Jurkat, Clone E6-1 (cell line): ENCODE data around the gene ARHGEF26. TPM values are rescaled to one million over a fixed set of nuclear protein-coding genes. Genes with fewer than 3 reads are reported as not detected.
"Not testable (repeated sequence)": the region's sequence is repeated elsewhere in the genome, so short reads cannot be mapped to it uniquely, and the experiment has no call there.

Experiments used
- DNase-seq: peaks from one replicate; pipeline ENCODE4 v3.0.0-alpha.2; 2011; ENCODE audit warnings: low read depth, low spot score
- H3K4me3 ChIP-seq: 2 replicates; pipeline ENCODE4 v1.5.1; 2011; ENCODE audit warnings: mild to moderate bottlenecking, low read length, control low read depth, moderate library complexity
- polyA plus RNA-seq: library from polyadenylated mRNA; unstranded; fragments of >200 nt; gene quantifications from one replicate; pipeline ENCODE4 v1.2.1, GENCODE V29; 2012; ENCODE audit warnings: missing spikeins; ENCODE audit not compliant: insufficient read length, insufficient read depth

The ARHGEF26 gene, protein sequence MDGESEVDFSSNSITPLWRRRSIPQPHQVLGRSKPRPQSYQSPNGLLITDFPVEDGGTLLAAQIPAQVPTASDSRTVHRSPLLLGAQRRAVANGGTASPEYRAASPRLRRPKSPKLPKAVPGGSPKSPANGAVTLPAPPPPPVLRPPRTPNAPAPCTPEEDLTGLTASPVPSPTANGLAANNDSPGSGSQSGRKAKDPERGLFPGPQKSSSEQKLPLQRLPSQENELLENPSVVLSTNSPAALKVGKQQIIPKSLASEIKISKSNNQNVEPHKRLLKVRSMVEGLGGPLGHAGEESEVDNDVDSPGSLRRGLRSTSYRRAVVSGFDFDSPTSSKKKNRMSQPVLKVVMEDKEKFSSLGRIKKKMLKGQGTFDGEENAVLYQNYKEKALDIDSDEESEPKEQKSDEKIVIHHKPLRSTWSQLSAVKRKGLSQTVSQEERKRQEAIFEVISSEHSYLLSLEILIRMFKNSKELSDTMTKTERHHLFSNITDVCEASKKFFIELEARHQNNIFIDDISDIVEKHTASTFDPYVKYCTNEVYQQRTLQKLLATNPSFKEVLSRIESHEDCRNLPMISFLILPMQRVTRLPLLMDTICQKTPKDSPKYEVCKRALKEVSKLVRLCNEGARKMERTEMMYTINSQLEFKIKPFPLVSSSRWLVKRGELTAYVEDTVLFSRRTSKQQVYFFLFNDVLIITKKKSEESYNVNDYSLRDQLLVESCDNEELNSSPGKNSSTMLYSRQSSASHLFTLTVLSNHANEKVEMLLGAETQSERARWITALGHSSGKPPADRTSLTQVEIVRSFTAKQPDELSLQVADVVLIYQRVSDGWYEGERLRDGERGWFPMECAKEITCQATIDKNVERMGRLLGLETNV
- 4.8 TPM for polyA plus RNA-seq

DNA sequence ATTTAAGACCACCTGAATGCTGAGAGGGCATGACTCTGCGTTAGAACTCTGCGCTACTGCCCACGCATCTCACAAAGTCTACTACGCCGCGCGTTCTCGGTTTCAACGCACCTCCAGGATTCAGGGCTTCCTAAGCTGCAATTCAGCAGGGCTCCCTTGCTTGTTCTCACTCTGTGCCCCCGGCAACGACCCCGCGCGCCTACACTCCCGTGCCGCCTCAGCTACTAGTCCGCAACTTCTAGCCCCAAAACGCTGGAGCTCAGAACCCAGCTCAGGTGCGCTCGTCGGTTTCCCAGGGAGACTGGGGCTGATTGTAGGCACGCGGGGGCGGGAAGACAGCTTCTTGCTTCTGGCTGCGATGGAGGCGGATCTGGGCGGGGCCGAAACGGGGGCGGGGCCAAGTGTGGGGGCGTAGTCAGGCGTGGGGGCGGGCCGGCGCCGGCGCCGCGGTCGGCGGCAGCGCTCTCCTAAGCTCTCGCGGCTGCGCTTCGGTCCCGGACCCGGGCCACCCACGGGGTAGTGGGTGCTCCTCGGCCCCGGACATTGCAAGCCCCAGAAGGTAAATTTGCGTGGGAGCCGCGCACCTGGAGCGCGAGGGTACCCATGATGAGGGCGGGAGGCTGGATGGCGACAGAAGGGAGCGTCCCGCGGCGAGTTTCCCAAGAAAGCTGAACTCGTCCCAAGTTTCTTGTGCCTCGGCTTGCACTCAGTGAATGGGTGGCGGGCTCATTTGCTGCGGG is at the start of gene ARHGEF26:
TSS of gene ARHGEF26 (plus strand) at position 430 of the 740 bp plus-strand sequence. CDS start 603 bp downstream, outside the sequence.
- DNase-seq = peak; percentile 65
- peak within 1 kb of the TSS; percentile 73 for H3K4me3 ChIP-seq

DNA sequence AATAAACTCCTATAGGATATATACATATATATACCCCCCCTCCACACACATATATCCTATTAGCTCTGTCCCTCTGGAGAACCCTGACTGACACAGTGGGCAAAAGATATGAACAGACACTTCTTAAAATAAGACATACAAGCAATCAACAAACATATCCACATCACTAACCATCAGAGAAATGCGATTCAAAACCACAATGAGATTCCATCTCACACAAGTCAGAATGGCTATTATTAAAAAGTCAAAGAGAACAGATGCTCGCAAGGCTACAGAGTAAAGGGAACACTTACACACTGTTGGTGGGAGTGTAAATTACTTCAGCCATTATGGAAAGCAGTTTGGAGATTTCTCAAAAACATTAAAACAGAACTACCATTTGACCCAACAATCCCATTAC is 46.2 kb upstream of the ARHGEF26 start:
- DNase-seq = no peak
- H3K4me3 ChIP-seq = no peak overlapping the region

DNA sequence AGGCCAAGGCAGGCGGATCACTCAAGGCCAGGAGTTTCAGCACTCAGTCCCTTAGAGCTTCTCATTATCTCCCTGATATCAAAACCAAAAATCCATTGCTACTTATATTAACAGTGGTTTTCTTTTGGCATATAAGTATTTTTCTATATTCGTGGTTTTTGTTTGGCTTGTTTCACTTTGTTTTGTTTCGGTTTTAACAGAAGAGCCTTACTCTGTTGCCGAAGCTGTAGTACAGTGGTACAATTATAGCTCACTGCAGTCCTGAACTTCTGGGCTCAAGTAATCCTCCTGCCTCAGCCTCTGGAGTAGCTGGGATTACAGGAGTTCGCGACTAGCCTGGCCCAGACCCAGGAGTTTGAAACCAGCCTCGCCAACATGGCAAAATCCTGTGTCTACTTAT is 42.5 kb upstream of the ARHGEF26 start:
- DNase-seq = no peak
- no peak overlapping the region for H3K4me3 ChIP-seq

DNA sequence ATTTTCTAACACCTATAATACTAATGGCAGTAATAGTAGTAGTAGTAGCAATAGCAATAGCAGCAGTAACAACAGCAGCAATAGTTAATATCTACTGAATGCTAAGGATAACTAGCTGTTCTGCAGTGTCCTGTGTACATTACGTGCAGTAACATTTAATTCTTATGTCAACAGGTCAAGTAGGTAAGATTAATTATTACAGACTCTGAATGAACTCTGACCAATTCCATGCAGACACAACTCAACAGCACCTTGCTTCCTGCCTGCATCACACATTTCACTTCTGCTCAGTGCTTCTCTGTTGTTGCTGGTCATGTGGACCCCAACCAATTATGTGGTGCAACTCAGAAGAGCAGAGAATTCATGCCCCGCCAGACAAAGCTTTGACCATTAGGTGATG is 39.9 kb upstream of the ARHGEF26 start:
- H3K4me3 ChIP-seq = no peak overlapping the region
- no peak for DNase-seq

DNA sequence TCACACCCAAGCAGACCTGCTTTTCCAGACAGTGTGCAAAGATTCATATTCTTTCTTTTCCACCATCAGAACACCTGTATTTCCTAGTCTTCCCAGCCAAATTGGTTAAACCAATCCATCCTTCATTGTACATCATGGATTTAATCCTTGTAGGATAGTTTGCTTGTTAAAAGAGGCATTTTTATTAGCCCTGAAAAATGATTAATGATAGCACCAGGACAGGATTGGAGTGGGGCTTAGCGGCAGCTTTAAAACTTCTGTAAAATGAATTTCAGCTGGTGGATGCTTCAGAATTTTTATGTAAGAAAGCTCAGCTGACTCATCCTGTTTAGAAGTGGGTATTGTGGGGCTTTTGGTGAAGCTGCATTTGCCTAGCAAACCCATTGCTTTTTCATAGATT is 36.1 kb upstream of the ARHGEF26 start:
- H3K4me3 ChIP-seq = no peak overlapping the region
- DNase-seq = no peak

DNA sequence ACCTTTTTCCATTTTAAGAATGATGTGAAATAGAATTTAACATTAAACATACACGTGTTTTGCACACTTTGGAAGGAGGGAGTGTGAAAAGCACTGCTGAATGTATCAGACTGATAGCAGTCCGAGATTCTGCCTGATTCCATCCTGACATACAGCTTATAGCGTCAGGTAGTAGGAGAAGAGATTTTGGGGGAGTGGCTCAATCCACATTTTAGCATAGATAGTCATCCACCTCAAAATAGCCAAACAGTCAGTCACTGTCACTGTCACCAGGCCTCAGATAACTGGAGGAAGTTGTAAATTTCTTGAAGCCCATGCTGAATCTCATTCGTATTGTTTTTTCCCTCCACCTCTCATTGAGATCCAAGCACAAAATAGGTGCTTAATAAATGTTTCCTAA is 35.4 kb upstream of the ARHGEF26 start:
- H3K4me3 ChIP-seq = no peak overlapping the region
- no peak for DNase-seq

DNA sequence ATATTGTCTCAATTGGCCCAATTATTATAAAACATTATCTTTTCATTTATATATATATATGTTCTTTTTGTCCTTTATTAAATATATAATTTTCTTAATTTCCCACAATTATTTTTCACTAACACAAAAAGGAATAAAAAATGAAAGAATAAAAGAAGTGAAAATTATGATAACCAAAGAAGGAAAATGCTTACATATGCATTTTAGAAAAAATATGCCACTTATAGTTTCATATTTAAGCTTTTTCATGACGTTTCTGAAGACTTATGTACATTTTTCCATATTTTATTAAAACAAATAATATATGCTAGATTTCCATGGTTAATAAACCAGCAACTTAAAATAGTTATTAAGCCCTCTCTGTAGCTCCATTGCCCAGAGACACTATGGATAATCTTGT is 34.9 kb upstream of the ARHGEF26 start:
- H3K4me3 ChIP-seq = no peak overlapping the region
- no peak for DNase-seq

DNA sequence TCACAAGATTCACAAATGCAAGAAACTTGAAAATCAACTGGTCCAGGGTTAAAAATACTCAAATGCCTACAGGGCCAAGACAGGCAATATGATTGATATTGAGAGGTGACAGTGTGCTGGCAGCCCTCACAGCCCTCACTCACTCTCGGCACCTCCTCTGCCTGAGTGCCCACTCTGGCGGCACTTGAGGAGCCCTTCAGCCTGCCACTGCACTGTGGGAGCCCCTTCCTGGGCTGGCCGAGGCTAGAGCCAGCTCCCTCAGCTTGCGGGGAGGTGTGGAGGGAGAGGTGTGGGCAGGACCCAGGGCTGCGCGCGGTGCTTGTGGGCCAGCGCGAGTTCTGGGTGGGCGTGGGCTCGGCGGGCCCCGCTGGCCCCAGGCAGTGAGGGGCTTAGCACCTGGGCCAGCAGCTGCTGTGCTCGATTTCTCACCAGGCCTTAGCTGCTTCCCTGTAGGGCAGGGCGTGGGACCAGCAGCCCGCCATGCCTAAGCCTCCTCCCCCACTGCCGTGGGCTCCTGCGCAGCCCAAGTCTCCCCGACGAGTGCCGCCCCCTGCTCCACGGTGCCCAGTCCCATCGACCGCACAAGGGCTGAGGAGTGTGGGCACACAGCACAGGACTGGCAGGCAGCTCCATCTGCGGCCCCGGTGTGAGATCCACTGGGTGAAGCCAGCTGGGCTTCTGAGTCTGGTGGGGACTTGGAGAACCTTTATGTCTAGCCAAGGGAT is 33.3 kb upstream of the ARHGEF26 start:
- DNase-seq, H3K4me3 ChIP-seq: not testable (repeated sequence)

DNA sequence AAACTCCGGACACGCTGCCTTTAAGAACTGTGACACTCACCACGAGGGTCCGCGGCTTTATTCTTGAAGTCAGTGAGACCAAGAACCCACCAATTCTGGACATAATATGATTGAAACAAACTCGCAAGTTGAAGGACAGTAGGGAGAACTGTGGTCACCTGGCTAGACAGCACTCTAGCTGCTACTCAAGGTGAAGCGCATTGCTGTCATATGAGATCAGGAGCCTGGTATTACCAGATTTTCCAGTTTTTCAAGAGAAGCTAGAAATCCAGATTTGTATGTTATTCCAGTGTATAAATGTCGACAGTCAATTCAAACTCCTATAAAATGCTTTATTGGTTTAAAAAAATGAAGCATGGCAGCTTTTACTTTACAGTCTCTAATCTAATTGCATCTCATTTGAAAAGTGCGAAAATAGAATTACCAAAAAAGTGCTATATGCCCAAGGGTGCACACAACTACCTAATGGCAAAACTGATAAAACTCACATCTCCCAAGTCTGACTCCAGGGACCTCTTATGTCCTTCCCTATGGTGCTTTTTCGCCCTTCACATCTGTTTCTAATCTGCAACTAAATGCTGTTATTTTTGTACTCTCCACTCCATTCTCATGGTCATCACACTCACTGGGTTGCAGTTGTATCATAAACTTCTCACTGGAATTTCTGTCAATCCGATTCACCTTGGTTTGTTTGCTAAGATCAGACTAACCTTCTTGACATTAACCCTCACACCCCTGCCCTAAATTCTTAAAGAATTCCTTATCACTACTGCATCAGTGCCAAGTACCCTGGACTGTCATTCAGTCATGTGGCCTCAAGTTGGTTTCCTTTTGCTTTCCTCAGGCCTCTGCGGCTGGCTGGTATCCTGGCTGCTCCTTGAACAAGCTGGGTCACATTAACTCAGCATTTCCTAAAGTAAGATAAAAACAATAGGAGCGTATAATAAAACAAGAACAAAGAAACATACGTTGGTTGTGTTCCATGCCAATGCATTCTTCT is 31.5 kb upstream of the ARHGEF26 start:
- DNase-seq = no peak
- no peak overlapping the region for H3K4me3 ChIP-seq

DNA sequence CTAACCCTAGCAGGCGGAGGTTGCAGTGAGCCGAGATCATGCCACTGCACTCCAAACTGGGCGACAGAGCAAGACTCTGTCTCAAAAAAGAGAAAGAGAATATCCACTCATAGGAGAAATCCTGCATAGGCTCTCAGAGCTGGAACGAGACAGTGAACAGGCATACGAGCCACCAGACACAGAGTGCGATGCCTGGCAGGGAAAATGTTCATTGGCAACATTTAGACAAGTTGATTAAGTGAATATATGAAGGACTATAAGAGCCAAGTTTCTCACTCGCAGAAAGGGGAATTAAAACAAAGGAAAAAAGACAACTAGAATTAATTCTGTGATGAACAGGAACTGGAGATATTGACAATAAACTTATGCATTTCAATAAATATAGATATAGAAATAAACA is 27.1 kb upstream of the ARHGEF26 start:
- H3K4me3 ChIP-seq = no peak overlapping the region
- DNase-seq = no peak

DNA sequence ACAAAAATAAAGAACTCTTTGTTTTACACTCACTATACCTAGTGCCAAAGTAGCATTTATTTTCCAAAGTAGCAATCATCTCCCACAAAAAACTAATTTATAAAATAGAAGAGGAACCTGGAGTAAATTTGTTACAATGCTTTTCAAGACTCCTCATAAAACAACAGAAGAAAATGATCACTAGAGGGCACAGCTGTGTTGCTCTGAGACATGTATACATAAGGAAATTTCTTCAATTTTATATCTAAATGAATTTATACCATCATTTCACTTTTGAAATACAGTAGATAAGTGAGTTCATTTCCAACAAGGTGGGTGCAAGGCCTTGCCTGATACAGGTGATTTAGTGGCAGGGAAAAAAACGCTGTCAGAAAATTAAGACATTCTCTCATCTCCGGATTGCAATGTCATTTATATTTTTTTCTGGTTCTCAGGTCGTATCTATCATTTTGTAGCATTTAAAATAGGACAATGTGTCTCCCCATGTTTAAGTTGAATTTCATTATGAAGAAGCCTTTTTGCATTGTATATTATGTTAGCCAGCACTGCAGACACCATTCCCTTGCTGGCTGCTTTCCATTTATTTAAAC is 25.3 kb upstream of the ARHGEF26 start:
- DNase-seq = peak; percentile 9
- no peak overlapping the region for H3K4me3 ChIP-seq

DNA sequence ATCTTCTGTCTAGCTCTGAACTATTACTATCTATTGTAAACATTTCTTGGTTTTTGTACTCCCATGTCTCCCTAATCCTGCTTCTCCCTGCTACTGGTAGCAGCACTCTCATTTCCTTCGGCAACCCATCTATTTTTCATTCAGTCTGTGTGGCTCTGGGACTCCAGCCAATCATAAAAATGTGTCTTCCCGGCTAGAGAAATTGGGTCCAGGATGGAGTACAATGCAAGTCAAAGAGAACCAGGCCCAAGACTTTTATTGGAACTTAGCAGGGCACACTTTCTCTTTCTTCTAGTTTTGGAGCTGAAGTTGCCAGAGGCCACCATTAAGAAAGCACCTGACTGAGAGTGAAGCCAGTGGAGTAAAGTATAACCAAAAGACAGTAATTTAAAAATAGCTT is 22.8 kb upstream of the ARHGEF26 start:
- no peak overlapping the region for H3K4me3 ChIP-seq
- no peak for DNase-seq

DNA sequence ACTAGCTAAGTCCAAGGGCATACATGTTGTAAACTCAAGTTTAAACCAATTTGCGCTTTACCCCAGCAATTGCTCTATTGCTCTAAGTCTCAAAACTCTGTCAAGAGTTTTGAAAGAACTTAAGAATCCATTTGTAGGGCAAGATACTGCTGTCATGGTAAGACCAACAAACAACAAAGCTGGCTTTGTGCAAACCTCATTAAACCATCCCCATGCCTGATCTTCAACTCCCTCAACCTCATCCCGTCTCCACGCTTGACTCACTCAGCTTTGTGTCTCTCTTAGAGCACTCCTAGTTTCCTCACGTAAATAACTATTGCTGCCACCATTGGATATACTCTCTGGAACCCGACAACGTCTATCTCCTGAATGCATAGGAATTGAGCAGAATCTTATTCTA is 20.6 kb upstream of the ARHGEF26 start:
- DNase-seq = no peak
- no peak overlapping the region for H3K4me3 ChIP-seq

DNA sequence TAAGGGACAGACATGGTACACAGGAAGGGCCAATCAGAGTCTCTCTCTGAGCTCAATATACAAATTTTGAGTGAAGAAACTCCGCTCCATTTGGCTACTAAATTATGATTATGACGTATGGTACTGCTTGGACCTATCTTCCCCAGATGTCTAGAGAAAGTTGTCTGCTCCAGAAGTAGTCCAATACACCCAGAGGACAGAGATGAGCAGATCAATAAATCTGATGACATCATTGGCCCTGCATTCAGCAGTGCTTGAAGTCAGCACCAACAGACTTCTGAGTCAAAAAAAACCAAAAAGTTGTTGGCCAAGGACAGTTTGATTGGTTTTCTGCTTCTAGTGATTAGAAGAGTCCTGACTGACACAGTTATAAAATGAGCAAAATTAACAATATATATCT is 19.9 kb upstream of the ARHGEF26 start:
- no peak overlapping the region for H3K4me3 ChIP-seq
- no peak for DNase-seq

DNA sequence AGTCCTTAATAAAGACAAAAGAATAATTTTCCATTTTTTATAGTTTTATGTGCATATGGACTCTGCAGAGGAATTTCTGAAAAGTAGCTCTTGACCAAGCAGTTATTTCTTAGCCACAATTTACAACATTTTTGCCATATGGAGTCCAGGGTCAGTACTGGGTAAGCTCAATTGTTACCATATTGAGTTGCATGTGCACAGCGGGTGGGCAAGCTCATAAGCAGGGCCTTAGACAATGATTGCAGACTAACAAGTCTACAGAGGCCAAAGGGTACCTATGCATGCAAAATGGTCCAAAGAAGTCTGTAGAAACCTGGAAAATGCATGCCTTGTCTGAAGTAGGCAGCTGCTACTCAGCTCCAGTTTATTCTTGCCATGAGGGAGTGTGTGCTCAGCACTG is 19.0 kb upstream of the ARHGEF26 start:
- no peak for DNase-seq
- no peak overlapping the region for H3K4me3 ChIP-seq

DNA sequence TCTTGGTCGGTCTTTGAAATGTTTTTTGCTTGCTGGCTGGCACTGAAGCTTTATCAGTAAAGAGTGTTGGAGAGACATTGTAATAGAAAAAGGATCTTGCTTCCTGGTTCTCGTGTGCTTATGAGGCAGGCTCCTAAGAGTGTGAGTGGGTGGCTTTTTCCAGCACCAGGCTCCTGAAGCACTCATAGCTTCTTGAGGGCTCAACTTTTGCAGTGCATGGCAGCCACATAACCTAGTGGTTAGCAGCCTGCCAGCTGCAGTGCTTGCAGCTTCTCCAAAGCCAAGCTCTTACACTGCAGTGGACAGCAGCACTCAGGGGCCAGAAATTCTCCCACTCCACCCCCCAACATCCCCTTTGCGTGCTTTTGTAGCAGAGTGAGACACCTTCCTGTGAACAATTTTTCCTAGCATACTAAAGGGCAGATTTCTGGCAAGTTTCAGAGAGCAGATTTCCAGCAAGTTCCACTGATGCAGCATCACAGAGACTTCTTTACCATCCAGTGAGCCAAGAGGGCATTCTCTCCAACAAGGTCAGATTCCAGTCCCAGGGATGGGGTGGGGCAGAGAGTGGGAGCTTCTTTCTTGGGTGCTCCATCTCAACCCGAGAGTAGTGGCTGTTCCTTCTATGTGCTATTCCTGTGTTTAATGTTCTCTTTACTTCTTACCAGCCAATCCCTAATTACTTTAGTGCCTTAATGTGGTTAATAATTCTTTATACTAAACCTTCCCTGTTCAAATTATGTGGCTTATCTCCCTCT is 15.8 kb upstream of the ARHGEF26 start:
- DNase-seq = no peak

More for the DNA sequence above, 15.8 kb upstream of the ARHGEF26 start:
- no peak overlapping the region for H3K4me3 ChIP-seq
